Measurements from ENCODE around the gene LCLAT1. TPM values are rescaled to one million over a fixed set of nuclear protein-coding genes. Genes with fewer than 3 reads are reported as not detected.
A peak's percentile ranks its signal among the peaks of the same experiment; 100 is the strongest.

Gene LCLAT1
- total RNA-seq, 1 donor from 2014 or later: 17.8 TPM

DNA sequence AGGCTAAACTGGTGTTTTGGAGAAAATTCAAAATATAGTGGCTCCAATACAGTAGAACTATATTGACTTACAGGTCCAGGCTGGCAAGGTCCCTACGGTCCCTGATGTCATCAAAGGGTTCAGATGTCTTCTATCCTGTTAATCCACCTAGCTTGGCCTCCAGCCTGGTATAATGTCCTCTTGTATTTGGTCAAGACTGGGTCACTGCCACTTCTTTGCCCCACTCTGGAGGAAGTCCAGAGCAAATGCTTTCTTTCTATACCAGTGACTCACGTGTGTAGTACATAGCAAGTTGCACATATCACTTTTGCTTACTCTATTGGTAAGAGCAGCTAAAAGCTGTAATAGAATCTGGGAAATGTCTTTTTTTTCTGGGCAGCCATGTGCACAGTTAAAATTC is 80.8 kb downstream of the LCLAT1 start:
- no peak for DNase-seq (ENCODE audit: low spot score)
- Mint-ChIP-seq H3K27me3 (ENCODE audit: low read depth) (no peaks in the 10 kb centered on the region), H3K4me1 (ENCODE audit: low read depth) (peaks cover 22% of the 10 kb centered on the region), H3K27ac (ENCODE audit: unreplicated experiment) (peak overlapping the region; percentile 38), H3K36me3 (ENCODE audit: low read depth) (peaks cover 3% of the 10 kb centered on the region), H3K4me3 (ENCODE audit: unreplicated experiment) (no peak overlapping the region), H3K9me3 (ENCODE audit: low read depth) (peaks cover 6% of the 10 kb centered on the region)
- TF ChIP-seq CTCF (IDR thresholded peaks at IDR 0.05): no peak

DNA sequence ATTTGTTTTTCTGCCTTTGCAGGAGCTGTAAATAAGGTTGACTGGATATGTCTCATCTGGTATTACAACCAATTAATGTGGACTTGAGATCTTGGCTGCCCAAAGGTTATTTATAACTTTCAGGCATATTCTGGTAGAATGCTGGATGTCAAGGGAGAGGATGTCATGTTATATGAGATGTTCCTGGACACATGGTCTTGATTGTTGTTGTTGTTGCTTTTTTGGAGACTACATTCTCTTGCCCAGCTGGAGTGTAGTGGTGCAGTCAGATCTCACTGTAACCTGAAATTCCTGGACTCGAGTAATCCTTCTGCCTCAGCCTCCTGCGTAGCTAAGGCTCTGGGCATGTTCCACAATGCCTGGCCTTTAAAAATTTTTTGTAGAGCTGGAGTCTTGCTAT is 83.3 kb downstream of the LCLAT1 start:
- Mint-ChIP-seq H3K27ac (ENCODE audit: unreplicated experiment) (no peak overlapping the region), H3K4me1 (ENCODE audit: low read depth) (peaks cover 22% of the 10 kb centered on the region), H3K27me3 (ENCODE audit: low read depth) (no peaks in the 10 kb centered on the region), H3K4me3 (ENCODE audit: unreplicated experiment) (no peak overlapping the region), H3K9me3 (ENCODE audit: low read depth) (peaks cover 6% of the 10 kb centered on the region), H3K36me3 (ENCODE audit: low read depth) (peaks cover 5% of the 10 kb centered on the region)
- no peak for DNase-seq (ENCODE audit: low spot score)
- no peak for TF ChIP-seq CTCF (IDR thresholded peaks at IDR 0.05)

DNA sequence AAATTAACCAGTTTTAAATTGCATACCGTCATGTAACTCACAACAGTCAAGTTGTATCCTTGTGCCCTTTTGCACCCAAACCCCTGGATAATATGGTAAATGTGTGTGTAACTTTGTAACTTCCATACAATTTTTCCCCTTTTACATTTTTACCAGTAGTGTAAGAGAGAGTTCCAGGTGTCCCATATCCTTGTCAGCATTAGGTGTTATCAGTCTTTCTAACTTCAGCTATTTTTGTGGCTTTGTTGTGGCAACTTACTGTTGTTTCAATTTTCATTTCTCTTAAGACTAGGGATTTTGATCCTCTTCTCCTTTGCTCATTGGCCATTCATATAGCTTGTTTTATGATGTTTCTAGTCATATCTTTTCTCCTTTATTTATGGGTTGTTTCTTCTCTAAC is 94.6 kb downstream of the LCLAT1 start:
- Mint-ChIP-seq H3K4me1 (ENCODE audit: low read depth) (peaks cover 1% of the 10 kb centered on the region), H3K27ac (ENCODE audit: unreplicated experiment) (no peak overlapping the region), H3K36me3 (ENCODE audit: low read depth) (peaks cover 8% of the 10 kb centered on the region), H3K27me3 (ENCODE audit: low read depth) (no peaks in the 10 kb centered on the region), H3K9me3 (ENCODE audit: low read depth) (peaks cover 16% of the 10 kb centered on the region), H3K4me3 (ENCODE audit: unreplicated experiment) (no peak overlapping the region)
- no peak for DNase-seq (ENCODE audit: low spot score)
- no peak for TF ChIP-seq CTCF (IDR thresholded peaks at IDR 0.05)

GRCh38 chr2:30545875-30546274 is 98.8 kb downstream of the LCLAT1 start:
- no peaks in the 10 kb centered on the region for H3K27me3 Mint-ChIP-seq (ENCODE audit: low read depth)
- peaks cover 7% of the 10 kb centered on the region for H3K36me3 Mint-ChIP-seq (ENCODE audit: low read depth)
- H3K4me3 Mint-ChIP-seq (ENCODE audit: unreplicated experiment): no peak overlapping the region
- peaks cover 9% of the 10 kb centered on the region for H3K9me3 Mint-ChIP-seq (ENCODE audit: low read depth)
- no peak for DNase-seq (ENCODE audit: low spot score)
- no peak overlapping the region for H3K27ac Mint-ChIP-seq (ENCODE audit: unreplicated experiment)
- TF ChIP-seq CTCF (IDR thresholded peaks at IDR 0.05): no peak
- peaks cover 2% of the 10 kb centered on the region for H3K4me1 Mint-ChIP-seq (ENCODE audit: low read depth)

DNA sequence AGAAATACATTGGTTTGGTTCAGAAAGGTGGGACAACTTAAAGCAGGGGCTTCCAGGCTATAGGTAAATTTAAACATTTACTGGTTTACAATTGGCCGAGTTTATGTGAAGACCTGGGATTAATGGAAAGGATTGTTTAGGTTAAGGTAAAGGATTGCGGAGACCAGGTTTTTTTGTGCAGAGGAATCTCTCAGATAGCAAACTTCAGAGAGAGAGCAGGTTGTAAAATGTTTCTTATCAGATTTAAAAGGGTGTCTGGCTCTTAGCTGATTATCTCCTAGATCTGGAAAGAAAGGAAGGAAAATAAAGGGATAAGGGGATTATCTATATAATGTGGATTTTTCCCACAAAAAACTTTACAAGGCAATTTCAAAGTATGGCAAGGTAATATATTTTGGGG is 101.3 kb downstream of the LCLAT1 start:
- no peaks in the 10 kb centered on the region for H3K9me3 Mint-ChIP-seq (ENCODE audit: low read depth)
- H3K36me3 Mint-ChIP-seq (ENCODE audit: low read depth): peaks cover 1% of the 10 kb centered on the region
- H3K27ac Mint-ChIP-seq (ENCODE audit: unreplicated experiment): no peak overlapping the region
- TF ChIP-seq CTCF (IDR thresholded peaks at IDR 0.05): no peak
- peaks cover 2% of the 10 kb centered on the region for H3K4me1 Mint-ChIP-seq (ENCODE audit: low read depth)
- no peaks in the 10 kb centered on the region for H3K27me3 Mint-ChIP-seq (ENCODE audit: low read depth)
- DNase-seq (ENCODE audit: low spot score): no peak
- H3K4me3 Mint-ChIP-seq (ENCODE audit: unreplicated experiment): no peak overlapping the region
